K562 (cell line): ENCODE measurements around the gene PSAP. TPM values are rescaled to one million over a fixed set of nuclear protein-coding genes. Genes with fewer than 3 reads are reported as not detected.

Source experiments
- ATAC-seq: fragments of 200-7000 bp; cut with Tn5 transposase; 3 replicates; pipeline ENCODE4 v1.9.1; 2020; ENCODE audit warnings: moderate library complexity
- BruUV-seq: library from RNA; stranded (reverse); fragments of 400-500 nt; replicated peaks from 2 replicates; lab custom pipeline; 2021; lab: Mats Ljungman, UMichigan
- CTCF ChIA-PET: fragments of 300-600 bp; formaldehyde crosslinking; extraction: SDS; loops from one replicate; lab custom pipeline; 2021; ENCODE audit warnings: low intra/inter-chr PET ratio; lab: Yijun Ruan, JAX
- POLR2A ChIA-PET: fragments of 300-600, 350-650 bp; sonication (Branson Sonifier 250); formaldehyde crosslinking; extraction: SDS; loops from one replicate; lab custom pipeline; 2021; ENCODE audit warnings: antibody characterized with exemption, inconsistent platforms; lab: Yijun Ruan, JAX
- DNase-seq, 4 experiments: peaks; one replicate each; pipeline versions ENCODE4 v3.0.0 to v3.0.0-alpha.2; 2011 to 2018; ENCODE audit warnings: low spot score in 3 of 4, mixed read lengths in 3 of 4; ENCODE audit errors: extremely low read depth in 1 of 4
- FAIRE-seq: peaks from 2 replicates; lab custom pipeline; 2011; peaks lifted over from hg19 to GRCh38; lab: Jason Lieb, UNC
- H2AFZ ChIP-seq: 2 replicates; pipeline ENCODE4 v1.6.0; 2011; ENCODE audit warnings: low read depth, low read length, control low read depth, inconsistent platforms
- H3K27ac ChIP-seq: fragments of 200-600 bp; 3 replicates; pipeline ENCODE4 v1.8.0; 2011; ENCODE audit warnings: low read depth, mild to moderate bottlenecking, control low read depth, inconsistent platforms, low read length, moderate library complexity, mixed read lengths; ENCODE audit errors: extremely low read depth
- H3K27me3 ChIP-seq, 2 experiments: fragments of 300-600 bp in 1 of 2; 2 replicates in 1 of 2; 3 replicates in 1 of 2; pipeline versions ENCODE4 v1.6.0 to v1.8.0; 2011; ENCODE audit warnings: inconsistent platforms in 2 of 2, low read length in 2 of 2, mild to moderate bottlenecking in 1 of 2, mixed read lengths in 1 of 2, moderate library complexity in 1 of 2; ENCODE audit not compliant: control insufficient read depth in 2 of 2, insufficient read depth in 2 of 2
- H3K36me3 ChIP-seq: fragments of 300-600 bp; 3 replicates; pipeline ENCODE4 v1.8.0; 2011; ENCODE audit warnings: mild to moderate bottlenecking, low read length, inconsistent platforms; ENCODE audit not compliant: control insufficient read depth, insufficient read depth
- H3K4me1 ChIP-seq, 2 experiments: fragments of 200-600 bp in 1 of 2; replicated peaks in 1 of 2; 2 replicates in 1 of 2; 3 replicates in 1 of 2; pipeline versions ENCODE4 v1.5.1 to v1.8.0; 2011; ENCODE audit warnings: inconsistent platforms in 2 of 2, low read length in 2 of 2, mild to moderate bottlenecking in 1 of 2, mixed read lengths in 1 of 2, moderate library complexity in 1 of 2; ENCODE audit not compliant: control insufficient read depth in 2 of 2, insufficient read depth in 2 of 2
- H3K4me2 ChIP-seq: 2 replicates; pipeline ENCODE4 v1.6.1; 2011; ENCODE audit warnings: low read length, control low read depth, inconsistent platforms, mixed read lengths; ENCODE audit not compliant: insufficient read depth
- H3K4me3 ChIP-seq: fragments of 200-600 bp; sonication (generic), shearing (Covaris generic); 2 replicates; pipeline ENCODE4 v1.5.1; 2016; ENCODE audit warnings: control low read depth, inconsistent platforms
- H3K79me2 ChIP-seq: fragments of 200-600 bp; 3 replicates; pipeline ENCODE4 v1.8.0; 2011; ENCODE audit warnings: low read length, inconsistent platforms; ENCODE audit not compliant: control insufficient read depth, insufficient read depth
- H3K9ac ChIP-seq, 2 experiments: 2 replicates each; pipeline versions ENCODE4 v1.6.0 to v1.6.1; 2011; ENCODE audit warnings: low read depth in 2 of 2, low read length in 2 of 2, control low read depth in 1 of 2, inconsistent platforms in 1 of 2, mild to moderate bottlenecking in 1 of 2, mixed read lengths in 1 of 2; ENCODE audit not compliant: insufficient read depth in 1 of 2
- H3K9me1 ChIP-seq: one replicate; pipeline ENCODE4 v1.6.0; 2011; ENCODE audit warnings: inconsistent platforms, mild to moderate bottlenecking, low read length, moderate library complexity; ENCODE audit not compliant: control insufficient read depth, insufficient read depth
- H3K9me3 ChIP-seq: replicated peaks from 2 replicates; pipeline ENCODE4 v1.5.1; 2011; ENCODE audit warnings: low read depth, low read length, inconsistent platforms; ENCODE audit not compliant: control insufficient read depth, insufficient read depth
- H4K20me1 ChIP-seq: replicated peaks from 2 replicates; pipeline ENCODE4 v1.6.1; 2011; ENCODE audit warnings: low read length, inconsistent platforms, mixed read lengths; ENCODE audit not compliant: control insufficient read depth, insufficient read depth
- CTBP1 ChIP-seq: fragments of 450-650 bp; IDR thresholded peaks from 2 replicates; pipeline ENCODE4 v1.6.1; 2016; ENCODE audit warnings: borderline replicate concordance
- DMBX1 ChIP-seq: fragments of 250-450 bp; sonication (Bioruptor Pico); IDR thresholded peaks from 2 replicates; pipeline ENCODE4 v1.8.0; 2022; ENCODE audit warnings: inconsistent platforms, mild to moderate bottlenecking, moderate library complexity, borderline replicate concordance
- DPF2 ChIP-seq: fragments of 450-650 bp; IDR thresholded peaks from 2 replicates; pipeline ENCODE4 v1.6.1; 2016
- EGR1 ChIP-seq: fragments of 450-650 bp; conservative IDR thresholded peaks from 2 replicates; pipeline ENCODE4 v1.6.1; 2017; ENCODE audit warnings: mild to moderate bottlenecking
- PBX2 ChIP-seq, 2 experiments: IDR thresholded peaks in 1 of 2; conservative IDR thresholded peaks in 1 of 2; 2 replicates each; pipeline ENCODE4 v1.6.1; 2016; ENCODE audit warnings: low read depth in 2 of 2, mild to moderate bottlenecking in 1 of 2, missing compliant biosample characterization in 1 of 2, missing genetic modification characterization in 1 of 2, moderate library complexity in 1 of 2
- POLR2A ChIP-seq: fragments of 450-650 bp; conservative IDR thresholded peaks from 2 replicates; pipeline ENCODE4 v1.6.1; 2016
- SAP30 ChIP-seq: fragments of 200-600 bp; sonication (generic); IDR thresholded peaks from 2 replicates; pipeline ENCODE4 v1.6.1; 2012; ENCODE audit warnings: borderline replicate concordance, low read depth, mild to moderate bottlenecking, moderate library complexity, low read length, control low read depth, inconsistent platforms; ENCODE audit not compliant: insufficient read depth, poor library complexity, severe bottlenecking
- SIN3A ChIP-seq, 2 experiments: fragments of 150-350 bp in 1 of 2; IDR thresholded peaks; 2 replicates each; pipeline ENCODE4 v1.6.1; 2011 to 2016; ENCODE audit warnings: borderline replicate concordance in 2 of 2, low read depth in 2 of 2, low read length in 2 of 2, mild to moderate bottlenecking in 2 of 2, moderate library complexity in 2 of 2; ENCODE audit not compliant: control insufficient read depth in 1 of 2
- WGBS: fragments of 100-300 bp; shearing (Covaris generic); methylation state at CpG from one replicate; pipeline ENCODE4 v1.1.6; 2016; ENCODE audit warnings: low coverage, mixed read lengths; ENCODE audit not compliant: insufficient coverage; ENCODE audit errors: missing lambda C conversion rate; 5-methylcytosine and 5-hydroxymethylcytosine counted together
- in situ Hi-C: fragments of 300-500 bp; cut with MboI; formaldehyde crosslinking; loops from 4 replicates; pipeline ENCODE4 v1.15.0; 2018; ENCODE audit warnings: inconsistent platforms, mixed read lengths
- intact Hi-C: fragments of 100-400 bp; cut with micrococcal nuclease; formaldehyde crosslinking; loops from 2 replicates; pipeline ENCODE4 v1.14.2; 2022
- polyA plus RNA-seq, 8 experiments: library from polyadenylated mRNA; depleted of rRNA in 4 of 8; stranded (reverse) in 5 of 8; unstranded in 3 of 8; fragments of >200 nt; fragmentation: Nextera tagmentation in 2 of 8; fragmentation: Illumina TruSeq in 1 of 8; extraction: Ambion mirVana in 2 of 8; extraction: Trizol in 1 of 8; gene quantifications; 2 replicates each; pipeline versions ENCODE4 v1.2.1 to v1.2.3, GENCODE V29; 2011 to 2014; ENCODE audit warnings: inconsistent platforms in 1 of 8, missing spikeins in 1 of 8
- total RNA-seq, 7 experiments: library from RNA; depleted of rRNA in 6 of 7; stranded (reverse); fragments of >200 nt in 6 of 7; fragmentation: Illumina TruSeq in 2 of 7; extraction: Trizol in 2 of 7; gene quantifications; 2 replicates each; pipeline versions ENCODE4 v1.2.1 to v1.2.3, GENCODE V29; 2011 to 2021; ENCODE audit warnings: low replicate concordance in 1 of 7

The PSAP gene
- total and polyA plus RNA-seq, 9 of the 15 experiments (the other 6 are each of a cell fraction or from before 2014, with no cell fraction given), result 245 to 700 (median 429) TPM

- TF ChIP-seq PBX2 (CRISPR knock-in tag; IDR thresholded peaks at IDR 0.05; ENCODE audit: low read depth) (no peak), PBX2 (tag; conservative IDR thresholded peaks at IDR 0.05; ENCODE audit: low read depth) (peak; percentile 83)
Measured at GRCh38 chr10:71767420-71768035, 83.5 kb downstream of the PSAP start (continued).

- Histone ChIP-seq H3K4me1 (peaks cover 31 to 32% of the 10 kb centered on the region in 2 experiments), H3K9me1 (no peaks in the 10 kb centered on the region), H3K27ac (no peak overlapping the region), H3K27me3 (peaks cover 0 to 6% of the 10 kb centered on the region in 2 experiments; a peak in 2 of 5 replicates), H3K9ac (0 out of 4 replicates have a peak overlapping the region, but pooled peaks of 1 of the 2 experiments have one; percentile 2), H2AFZ (no peak overlapping the region), H3K79me2 (no peaks in the 10 kb centered on the region), H3K4me2 (no peak overlapping the region), H3K36me3 (no peaks in the 10 kb centered on the region), H3K4me3 (no peak overlapping the region), H3K9me3 (no peaks in the 10 kb centered on the region), H4K20me1 (no peaks in the 10 kb centered on the region; the same call in none of the 2 replicates)
- ChIA-PET CTCF (no interaction called here), POLR2A (interaction anchor here (0.5 to 1.2 kb wide), 10 partner anchors 10 to 209 kb away, joined by 3 to 6 read pairs (median 3); no protein-coding TSS in a partner anchor)
- intact Hi-C loops (no loop called here), in situ Hi-C loops (no loop called here)
- no TSS peak for BruUV-seq
- ATAC-seq (peak; percentile 59), DNase-seq (peak; percentile 48 to 76 (median 66)), FAIRE-seq (no peak)
- 32% methylated on average over 10 of the region's 10 CpGs for WGBS
- TF ChIP-seq SAP30 (no peak), DMBX1 (CRISPR knock-in tag) (no peak), CTBP1 (no peak), EGR1 (peak; percentile 23; the same call in 1 of the 2 replicates), DPF2 (no peak), SIN3A (IDR thresholded peaks at IDR 0.05; ENCODE audit: borderline replicate concordance in 2 of 2, control insufficient read depth in 1 of 2, low read depth in 2 of 2, low read length in 2 of 2) (peak in 1 of 2 experiments; percentile 73; a peak in 1 of 4 replicates), POLR2A (no peak)
Measured at GRCh38 chr10:71766717-71767419, 84.2 kb downstream of the PSAP start.
